Neural progenitor cell (in vitro differentiated cells): Measurements from ENCODE around the gene FBLN1. TPM values are rescaled to one million over a fixed set of nuclear protein-coding genes. Genes with fewer than 3 reads are reported as not detected.

Experiments
- DNase-seq: peaks from one replicate; pipeline ENCODE4 v3.0.0-alpha.2; 2016; ENCODE audit warnings: low spot score
- H2AFZ ChIP-seq: fragments of 200-600 bp; sonication (generic); replicated peaks from 2 replicates; pipeline ENCODE4 v1.6.1; 2016; ENCODE audit warnings: antibody characterized with exemption
- H3F3A ChIP-seq: fragments of 200-600 bp; sonication (generic); 2 replicates; pipeline ENCODE4 v1.6.1; 2016; ENCODE audit warnings: antibody characterized with exemption, low read depth
- H3K27ac ChIP-seq: fragments of 200-600 bp; sonication (generic); 2 replicates; pipeline ENCODE4 v1.5.1; 2016; ENCODE audit warnings: mild to moderate bottlenecking
- H3K27me3 ChIP-seq: fragments of 200-600 bp; sonication (generic); 2 replicates; pipeline ENCODE4 v1.6.1; 2016; ENCODE audit warnings: mild to moderate bottlenecking, moderate library complexity
- H3K36me3 ChIP-seq: fragments of 200-600 bp; sonication (generic); 2 replicates; pipeline ENCODE4 v1.5.1; 2016
- H3K4me1 ChIP-seq: fragments of 200-600 bp; sonication (generic); 2 replicates; pipeline ENCODE4 v1.6.1; 2016; ENCODE audit warnings: mixed run types
- H3K4me2 ChIP-seq: fragments of 200-600 bp; sonication (generic); 2 replicates; pipeline ENCODE4 v1.6.1; 2016
- H3K4me3 ChIP-seq: fragments of 200-600 bp; sonication (generic); 2 replicates; pipeline ENCODE4 v1.5.1; 2016
- H3K79me2 ChIP-seq: fragments of 200-600 bp; sonication (generic); 2 replicates; pipeline ENCODE4 v1.6.1; 2016; ENCODE audit warnings: low read depth
- H3K9ac ChIP-seq: fragments of 200-600 bp; sonication (generic); 2 replicates; pipeline ENCODE4 v1.6.1; 2016
- H3K9me3 ChIP-seq: fragments of 200-600 bp; sonication (generic); 2 replicates; pipeline ENCODE4 v1.5.1; 2016; ENCODE audit warnings: low read depth
- H4K20me1 ChIP-seq: fragments of 200-600 bp; sonication (generic); 2 replicates; pipeline ENCODE4 v1.6.1; 2016; ENCODE audit warnings: low read depth
- H3K27ac Mint-ChIP-seq: 3 replicates; pipeline ENCODE4 v1.8.0; 2021; ENCODE audit warnings: mixed read lengths
- H3K27me3 Mint-ChIP-seq: 2 replicates; pipeline ENCODE4 v1.8.0; 2022; ENCODE audit warnings: low read depth, mild to moderate bottlenecking, inconsistent platforms, moderate library complexity, mixed read lengths; ENCODE audit not compliant: insufficient read depth
- H3K36me3 Mint-ChIP-seq: 3 replicates; pipeline ENCODE4 v1.8.0; 2021; ENCODE audit warnings: mixed read lengths
- H3K4me1 Mint-ChIP-seq: 3 replicates; pipeline ENCODE4 v1.8.0; 2021; ENCODE audit warnings: mixed read lengths
- H3K4me3 Mint-ChIP-seq: 3 replicates; pipeline ENCODE4 v1.8.0; 2021; ENCODE audit warnings: mild to moderate bottlenecking, moderate library complexity, mixed read lengths
- H3K9me3 Mint-ChIP-seq: 3 replicates; pipeline ENCODE4 v1.8.0; 2020; ENCODE audit warnings: mixed read lengths
- EZH2 ChIP-seq: fragments of 200-600 bp; sonication (generic); IDR thresholded peaks from 2 replicates; pipeline ENCODE4 v1.6.1; 2017; ENCODE audit warnings: antibody characterized with exemption, mild to moderate bottlenecking, moderate library complexity
- EZH2phosphoT487 ChIP-seq: fragments of 200-600 bp; sonication (generic); IDR thresholded peaks from 2 replicates; pipeline ENCODE4 v1.6.1; 2017; ENCODE audit warnings: antibody characterized with exemption
- total RNA-seq: library from RNA; depleted of rRNA; stranded (reverse); fragments of >200 nt; gene quantifications from 2 replicates; pipeline ENCODE4 v1.2.3, GENCODE V29; 2015; ENCODE audit warnings: low replicate concordance
- TF ChIP-seq, protein P1 (sequence below): fragments of 200-600 bp; sonication (generic); IDR thresholded peaks from 2 replicates; pipeline ENCODE4 v1.5.1; 2017; ENCODE audit warnings: antibody characterized with exemption, mild to moderate bottlenecking

The FBLN1 gene
- total RNA-seq, 1 donor from 2014 or later: 84.3 TPM

DNA sequence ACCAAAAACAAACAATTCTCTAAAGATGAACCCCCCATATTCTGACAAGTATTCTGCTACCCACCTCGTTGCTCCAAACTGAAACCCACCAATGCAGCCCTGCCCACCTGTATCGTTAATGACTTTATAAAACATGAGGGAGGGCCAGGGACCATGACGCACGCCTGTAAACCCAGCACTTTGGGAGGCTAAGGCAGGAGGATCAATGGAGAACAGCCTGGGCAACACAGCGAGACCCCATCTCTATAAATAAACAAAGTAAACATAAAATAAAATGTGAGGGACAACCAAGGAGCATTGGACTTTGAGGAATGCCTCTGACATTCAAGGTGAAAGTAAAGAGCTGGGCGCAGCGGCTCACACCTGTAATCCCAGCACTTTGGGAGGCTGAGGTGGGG is 129.2 kb downstream of the FBLN1 start:
- H3K4me1 ChIP-seq: peaks cover 10% of the 10 kb centered on the region
- no peaks in the 10 kb centered on the region for H3K9me3 Mint-ChIP-seq
- H3K4me2 ChIP-seq: no peak overlapping the region
- H3F3A ChIP-seq: peaks cover 17% of the 10 kb centered on the region
- H3K36me3 ChIP-seq: no peaks in the 10 kb centered on the region
- DNase-seq: no peak
- TF ChIP-seq EZH2: no peak
- no peak for TF ChIP-seq EZH2phosphoT487
- TF ChIP-seq, protein P1, sequence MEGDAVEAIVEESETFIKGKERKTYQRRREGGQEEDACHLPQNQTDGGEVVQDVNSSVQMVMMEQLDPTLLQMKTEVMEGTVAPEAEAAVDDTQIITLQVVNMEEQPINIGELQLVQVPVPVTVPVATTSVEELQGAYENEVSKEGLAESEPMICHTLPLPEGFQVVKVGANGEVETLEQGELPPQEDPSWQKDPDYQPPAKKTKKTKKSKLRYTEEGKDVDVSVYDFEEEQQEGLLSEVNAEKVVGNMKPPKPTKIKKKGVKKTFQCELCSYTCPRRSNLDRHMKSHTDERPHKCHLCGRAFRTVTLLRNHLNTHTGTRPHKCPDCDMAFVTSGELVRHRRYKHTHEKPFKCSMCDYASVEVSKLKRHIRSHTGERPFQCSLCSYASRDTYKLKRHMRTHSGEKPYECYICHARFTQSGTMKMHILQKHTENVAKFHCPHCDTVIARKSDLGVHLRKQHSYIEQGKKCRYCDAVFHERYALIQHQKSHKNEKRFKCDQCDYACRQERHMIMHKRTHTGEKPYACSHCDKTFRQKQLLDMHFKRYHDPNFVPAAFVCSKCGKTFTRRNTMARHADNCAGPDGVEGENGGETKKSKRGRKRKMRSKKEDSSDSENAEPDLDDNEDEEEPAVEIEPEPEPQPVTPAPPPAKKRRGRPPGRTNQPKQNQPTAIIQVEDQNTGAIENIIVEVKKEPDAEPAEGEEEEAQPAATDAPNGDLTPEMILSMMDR: no peak
- H3K4me3 ChIP-seq: no peak overlapping the region
- no peaks in the 10 kb centered on the region for H3K36me3 Mint-ChIP-seq
- H4K20me1 ChIP-seq: peaks cover 4% of the 10 kb centered on the region
- no peaks in the 10 kb centered on the region for H3K79me2 ChIP-seq
- no peak overlapping the region for H3K9ac ChIP-seq
- peaks cover 38% of the 10 kb centered on the region for H3K4me1 Mint-ChIP-seq
- no peak overlapping the region for H3K27ac Mint-ChIP-seq
- no peaks in the 10 kb centered on the region for H3K9me3 ChIP-seq
- peaks cover 10% of the 10 kb centered on the region for H3K27me3 ChIP-seq
- peaks cover 13% of the 10 kb centered on the region for H3K27me3 Mint-ChIP-seq
- H2AFZ ChIP-seq: no peak overlapping the region
- H3K27ac ChIP-seq: no peak overlapping the region
- no peak overlapping the region for H3K4me3 Mint-ChIP-seq

DNA sequence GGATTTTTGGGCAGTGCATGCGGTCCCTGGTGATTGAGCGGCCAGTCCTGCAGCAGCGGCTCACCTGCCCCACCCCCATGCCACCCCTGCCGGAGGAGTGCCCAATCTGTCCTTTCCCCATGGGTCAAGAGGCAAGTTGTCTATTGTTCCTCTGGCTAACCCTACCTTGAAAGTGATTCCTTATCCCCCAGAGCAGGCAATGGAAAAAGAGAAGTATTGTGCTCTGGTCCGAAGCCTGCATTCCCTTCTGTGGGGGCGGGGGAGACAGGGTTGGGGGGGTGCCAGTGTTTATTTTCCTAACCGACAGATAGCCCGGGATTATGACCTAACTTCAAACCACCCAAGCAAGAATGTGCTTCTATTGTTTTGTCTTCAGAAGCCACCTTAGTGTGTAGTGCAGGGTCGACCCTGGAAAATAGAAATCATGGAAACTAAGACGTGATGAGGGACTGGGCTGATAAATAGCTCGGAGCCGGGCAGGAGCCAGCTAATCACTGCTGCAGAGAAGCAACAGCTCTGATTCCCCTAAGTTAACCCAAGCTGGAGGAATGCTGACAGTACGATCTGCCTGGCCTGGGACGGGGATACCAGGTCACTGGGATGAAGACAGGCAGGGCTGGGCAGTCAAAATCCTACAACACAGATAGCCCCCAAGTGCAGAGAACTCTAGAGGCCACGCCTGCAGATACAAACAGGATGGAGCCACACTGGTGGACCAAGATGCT is 130.3 kb downstream of the FBLN1 start:
- TF ChIP-seq, protein P1: no peak
- no peak for TF ChIP-seq EZH2phosphoT487
- no peak for TF ChIP-seq EZH2
- Histone ChIP-seq H3K4me3 (no peak overlapping the region), H3K4me2 (peak overlapping the region; percentile 50), H3K27me3 (peaks cover 10% of the 10 kb centered on the region), H3K9me3 (no peaks in the 10 kb centered on the region), H3K9ac (no peak overlapping the region), H3F3A (peaks cover 17% of the 10 kb centered on the region), H3K4me1 (peaks cover 10% of the 10 kb centered on the region), H3K79me2 (no peaks in the 10 kb centered on the region), H3K36me3 (no peaks in the 10 kb centered on the region), H3K27ac (no peak overlapping the region), H4K20me1 (peaks cover 4% of the 10 kb centered on the region), H2AFZ (no peak overlapping the region)
- H3K4me1 Mint-ChIP-seq: peaks cover 35% of the 10 kb centered on the region
- H3K36me3 Mint-ChIP-seq: no peaks in the 10 kb centered on the region
- H3K27me3 Mint-ChIP-seq: peaks cover 9% of the 10 kb centered on the region
- no peaks in the 10 kb centered on the region for H3K9me3 Mint-ChIP-seq
- peak; percentile 25 for DNase-seq
- H3K27ac Mint-ChIP-seq: no peak overlapping the region
- no peak overlapping the region for H3K4me3 Mint-ChIP-seq

DNA sequence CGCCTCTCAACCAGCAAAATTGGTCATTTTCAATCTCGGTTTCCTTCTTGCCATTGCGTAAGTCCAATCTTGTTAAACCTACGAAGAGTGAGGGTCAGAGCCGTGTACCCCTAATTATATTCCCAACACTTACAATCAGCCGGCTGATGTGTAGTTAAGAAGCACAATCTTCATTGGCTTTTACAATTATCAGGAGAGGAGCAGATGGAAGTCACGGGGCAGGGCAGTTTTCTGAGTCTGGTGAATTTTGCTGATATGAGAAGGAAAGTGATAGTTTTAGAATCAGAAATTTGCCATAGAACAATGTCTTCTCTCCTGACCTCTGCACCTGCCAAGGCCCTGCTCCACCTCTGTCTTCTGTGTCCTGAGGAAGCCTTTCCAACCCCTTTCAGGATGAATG is 134.0 kb downstream of the FBLN1 start:
- H4K20me1 ChIP-seq: no peaks in the 10 kb centered on the region
- H3K36me3 ChIP-seq: no peaks in the 10 kb centered on the region
- Mint-ChIP-seq H3K4me1 (peaks cover 14% of the 10 kb centered on the region), H3K27me3 (peaks cover 8% of the 10 kb centered on the region), H3K36me3 (no peaks in the 10 kb centered on the region), H3K9me3 (no peaks in the 10 kb centered on the region), H3K27ac (no peak overlapping the region), H3K4me3 (no peak overlapping the region)
- no peak overlapping the region for H2AFZ ChIP-seq
- no peaks in the 10 kb centered on the region for H3K9me3 ChIP-seq
- no peak overlapping the region for H3K27ac ChIP-seq
- no peak for DNase-seq
- no peak overlapping the region for H3K9ac ChIP-seq
- no peak overlapping the region for H3K4me3 ChIP-seq
- peaks cover 9% of the 10 kb centered on the region for H3K27me3 ChIP-seq
- no peaks in the 10 kb centered on the region for H3K79me2 ChIP-seq
- H3K4me2 ChIP-seq: no peak overlapping the region
- peaks cover 10% of the 10 kb centered on the region for H3K4me1 ChIP-seq
- TF ChIP-seq EZH2phosphoT487 (no peak), EZH2 (no peak)
- TF ChIP-seq, protein P1: no peak
- H3F3A ChIP-seq: peaks cover 9% of the 10 kb centered on the region
